Stomach (tissue), 9 donors: ENCODE results near the gene RPS6KB2. TPM values are rescaled to one million over a fixed set of nuclear protein-coding genes. Genes with fewer than 3 reads are reported as not detected.

Source experiments
- DNase-seq, 2 donors: peaks; one replicate each; pipeline versions ENCODE4 v3.0.0 to v3.0.0-alpha.2; 2013 to 2019
- H3K27ac ChIP-seq, 5 donors: fragments of 200-600 bp in 4 of 5; sonication (generic) in 4 of 5; one replicate each; pipeline ENCODE4 v1.5.1; 2013 to 2019; ENCODE audit warnings: mild to moderate bottlenecking in 1 of 5, moderate library complexity in 1 of 5
- H3K27me3 ChIP-seq, 3 donors: fragments of 200-600 bp; sonication (generic); one replicate each; pipeline ENCODE4 v1.5.1; 2017 to 2019; ENCODE audit warnings: mixed run types in 1 of 3
- H3K36me3 ChIP-seq, 4 donors: fragments of 200-600 bp; sonication (generic); 1 replicate in 3 of 4; 2 replicates in 1 of 4; pipeline ENCODE4 v1.5.1; 2016 to 2019
- H3K4me1 ChIP-seq, 4 donors: fragments of 200-600 bp; sonication (generic); one replicate each; pipeline ENCODE4 v1.5.1; 2016 to 2019
- H3K4me3 ChIP-seq, 4 donors: fragments of 200-600 bp; sonication (generic) in 3 of 4; one replicate each; pipeline ENCODE4 v1.5.1; 2016 to 2019; ENCODE audit warnings: mild to moderate bottlenecking in 1 of 4
- H3K9me3 ChIP-seq, 4 donors: fragments of 200-600 bp; sonication (generic); one replicate each; pipeline ENCODE4 v1.5.1; 2016 to 2019
- CTCF ChIP-seq, 7 experiments: fragments of 450-650 bp in 4 of 7; fragments of 200-600 bp in 3 of 7; sonication (generic) in 3 of 7; IDR thresholded peaks; one replicate each; pipeline ENCODE4 v1.5.1; 2016 to 2019; ENCODE audit warnings: antibody characterized with exemption in 7 of 7, control low read depth in 2 of 7, mild to moderate bottlenecking in 1 of 7
- EP300 ChIP-seq: sonication (generic); formaldehyde crosslinking; IDR thresholded peaks from one replicate; pipeline ENCODE4 v1.6.1; 2017; ENCODE audit warnings: antibody characterized with exemption
- POLR2A ChIP-seq, 4 donors: fragments of 450-650 bp; IDR thresholded peaks; one replicate each; pipeline ENCODE4 v1.6.1; 2016; ENCODE audit warnings: antibody characterized with exemption in 4 of 4, control low read depth in 2 of 4, mild to moderate bottlenecking in 1 of 4, moderate library complexity in 1 of 4
- POLR2AphosphoS5 ChIP-seq, 3 donors: sonication (generic); formaldehyde crosslinking; IDR thresholded peaks; one replicate each; pipeline ENCODE4 v1.6.1; 2016; ENCODE audit warnings: antibody characterized with exemption in 3 of 3
- WGBS, 5 donors: extraction: QIAGEN DNeasy Blood & Tissue Kit in 3 of 5; methylation state at CpG; one replicate each; pipeline versions ENCODE4 v1.1.5 to v1.1.7; 2013 to 2018; 5-methylcytosine and 5-hydroxymethylcytosine counted together
- intact Hi-C: fragments of 100-400 bp; cut with DNase I; formaldehyde crosslinking; loops from one replicate; pipeline ENCODE4 v1.15.1; 2023; ENCODE audit warnings: low total_unique reads
- polyA plus RNA-seq, 3 donors: library from polyadenylated mRNA; stranded (reverse); fragments of 200-250 nt; gene quantifications; one replicate each; pipeline ENCODE4 v1.2.3, GENCODE V29; 2013
- total RNA-seq, 5 donors: library from RNA; depleted of rRNA; stranded (reverse); fragments of >200 nt; gene quantifications; one replicate each; pipeline versions ENCODE4 v1.1.0 to v1.2.3, GENCODE V29; 2014 to 2016
- donor health status: healthy with polysubstance abuse.
- donor health status: Bipolar disorder and iron deficiency.
- donor health status: healthy.

RPS6KB2 gene
- total and polyA plus RNA-seq, 8 donors = 29.7 to 434 (median 71.5) TPM

GRCh38 chr11:67387518-67387917 is 40.8 kb upstream of the RPS6KB2 start:
- Histone ChIP-seq H3K4me1 (peaks cover 10 to 35% (median 24%) of the 10 kb centered on the region in 4 donors), H3K36me3 (no peaks in the 10 kb centered on the region), H3K9me3 (no peaks in the 10 kb centered on the region), H3K4me3 (no peak overlapping the region), H3K27ac (no peak overlapping the region), H3K27me3 (peaks cover 0 to 5% (median 0%) of the 10 kb centered on the region in 3 donors)
- 64 to 69% (median 65%) methylated on average over 6 of the region's 6 CpGs for WGBS, 5 donors
- no peak for DNase-seq
- intact Hi-C loops = loop anchor here (10.0 kb wide), 1 partner anchor 133 kb away; no protein-coding TSS in a partner anchor
- TF ChIP-seq POLR2A (IDR thresholded peaks at IDR 0.05) (no peak), EP300 (no peak), POLR2AphosphoS5 (IDR thresholded peaks at IDR 0.05) (no peak), CTCF (IDR thresholded peaks at IDR 0.05) (no peak)

GRCh38 chr11:67389477-67389876 is 38.8 kb upstream of the RPS6KB2 start:
- Histone ChIP-seq H3K4me3 (no peak overlapping the region), H3K4me1 (peaks cover 14 to 52% (median 33%) of the 10 kb centered on the region in 4 donors), H3K9me3 (no peaks in the 10 kb centered on the region), H3K36me3 (peaks cover 0 to 14% (median 11%) of the 10 kb centered on the region in 4 donors), H3K27me3 (no peaks in the 10 kb centered on the region), H3K27ac (no peak overlapping the region)
- WGBS, 5 donors = 54 to 66% (median 58%) methylated on average over 6 of the region's 6 CpGs
- peak; percentile 67 to 77 for DNase-seq
- intact Hi-C loops = loop anchor here (10.0 kb wide), 1 partner anchor 135 kb away; no protein-coding TSS in a partner anchor
- TF ChIP-seq EP300 = no peak
- TF ChIP-seq POLR2A (IDR thresholded peaks at IDR 0.05) = no peak
- TF ChIP-seq CTCF (IDR thresholded peaks at IDR 0.05) = peak in 5 of 7 experiments; percentile 19 to 52 (median 43)

- DNase-seq = no peak
- no peak for TF ChIP-seq POLR2A (IDR thresholded peaks at IDR 0.05)
- TF ChIP-seq CTCF (IDR thresholded peaks at IDR 0.05) = no peak
- TF ChIP-seq POLR2AphosphoS5 (IDR thresholded peaks at IDR 0.05) = no peak
- no peak for TF ChIP-seq EP300
- Histone ChIP-seq H3K27me3 (no peaks in the 10 kb centered on the region), H3K4me1 (peaks cover 14 to 44% (median 33%) of the 10 kb centered on the region in 4 donors), H3K4me3 (peak overlapping the region; percentile 67 to 96 (median 92)), H3K27ac (peak overlapping the region; percentile 71 to 90 (median 84)), H3K36me3 (peaks cover 0 to 27% (median 22%) of the 10 kb centered on the region in 4 donors), H3K9me3 (no peaks in the 10 kb centered on the region)
- WGBS, 5 donors = 7 to 10% (median 7%) methylated on average over 13 to 15 of the region's 15 CpGs
- intact Hi-C loops = loop anchor here (10.0 kb wide), 1 partner anchor 104 kb away; no protein-coding TSS in a partner anchor
Measured at GRCh38 chr11:67390947-67391303, 37.4 kb upstream of the RPS6KB2 start.

- Histone ChIP-seq H3K4me1 (peaks cover 14 to 47% (median 35%) of the 10 kb centered on the region in 4 donors), H3K4me3 (peak within 1 kb of the TSS; percentile 67 to 96 (median 92)), H3K9me3 (no peaks in the 10 kb centered on the region), H3K27me3 (no peaks in the 10 kb centered on the region), H3K36me3 (peaks cover 0 to 33% (median 28%) of the 10 kb centered on the region in 4 donors), H3K27ac (peak within 1 kb of the TSS; percentile 83 to 90 (median 84))
- TF ChIP-seq POLR2AphosphoS5 (IDR thresholded peaks at IDR 0.05) (peak; percentile 80 to 95 (median 85)), CTCF (IDR thresholded peaks at IDR 0.05) (peak in 1 of 7 experiments; percentile 8), EP300 (no peak), POLR2A (IDR thresholded peaks at IDR 0.05) (no peak)
- intact Hi-C loops = loop anchor here (10.0 kb wide), 1 partner anchor 103 kb away; no protein-coding TSS in a partner anchor
- 0 to 1% (median 0%) methylated on average over 13 to 75 of the region's 75 CpGs for WGBS, 5 donors
- peak; percentile 97 to 98 for DNase-seq
Measured at GRCh38 chr11:67391304-67392182, 36.8 kb upstream of the RPS6KB2 start, which contains the start of gene RAD9A. RAD9A (plus strand) TSS chr11:67391986; CDS start chr11:67392045, 59 bp downstream.
